ENCODE data around the gene PRR14. TPM values are rescaled to one million over a fixed set of nuclear protein-coding genes. Genes with fewer than 3 reads are reported as not detected.
A peak's percentile ranks its signal among the peaks of the same experiment; 100 is the strongest.
"Not testable (repeated sequence)": the region's sequence is repeated elsewhere in the genome, so short reads cannot be mapped to it uniquely, and the experiment has no call there.

The PRR14 gene
- total and polyA plus RNA-seq, 12 donors, result 9.6 to 204 (median 39.3) TPM

GRCh38 chr16:30628628-30629540 lies 21.9 kb upstream of the PRR14 start:
- 33 to 38% (median 37%) methylated on average over 18 of the region's 18 CpGs for WGBS, 4 donors
- peak overlapping the region in 1 of 5 donors; percentile 16 for H3K27ac ChIP-seq
- H3K4me1 ChIP-seq (replicated peaks in 1 of 2), result peaks cover 0 to 5% of the 10 kb centered on the region in 2 donors
- intact Hi-C loops (cut with DNase I), result loop anchor here in 1 of 2 donors (10.0 kb wide), 1 partner anchor 174 kb away; no protein-coding TSS in a partner anchor
- no peaks in the 10 kb centered on the region for H3K9me3 ChIP-seq (replicated peaks in 1 of 3)
- TF ChIP-seq CTCF (IDR thresholded peaks at IDR 0.05), result peak; percentile 85 to 92 (median 89)
- no peak for TF ChIP-seq POLR2A (IDR thresholded peaks at IDR 0.05)
- no peaks in the 10 kb centered on the region for H3K27me3 ChIP-seq
- H3K36me3 ChIP-seq (replicated peaks in 1 of 2), result no peaks in the 10 kb centered on the region
- DNase-seq, result peak; percentile 84 to 95 (median 85)
- H3K4me3 ChIP-seq, result peak overlapping the region in 1 of 4 donors; percentile 27

- H3K27me3 ChIP-seq; H3K27ac ChIP-seq; H3K9me3 ChIP-seq (replicated peaks in 1 of 3); intact Hi-C loops (cut with DNase I); H3K36me3 ChIP-seq (replicated peaks in 1 of 2); DNase-seq; H3K4me3 ChIP-seq: not testable (repeated sequence)
- WGBS, 4 donors, result 91 to 96% (median 94%) methylated on average over 7 of the region's 7 CpGs
- H3K4me1 ChIP-seq (replicated peaks in 1 of 2), result peaks cover 10 to 13% of the 10 kb centered on the region in 2 donors
Observed at GRCh38 chr16:30632454-30632853, 18.3 kb upstream of the PRR14 start.

GRCh38 chr16:30633526-30633925 lies 17.2 kb upstream of the PRR14 start:
- no peak for DNase-seq
- Histone ChIP-seq H3K27me3 (no peaks in the 10 kb centered on the region), H3K4me3 (peak overlapping the region in 2 of 4 donors; percentile 37 to 64), H3K4me1 (replicated peaks in 1 of 2) (peaks cover 10 to 13% of the 10 kb centered on the region in 2 donors), H3K9me3 (replicated peaks in 1 of 3) (no peaks in the 10 kb centered on the region), H3K36me3 (replicated peaks in 1 of 2) (no peaks in the 10 kb centered on the region), H3K27ac (peak overlapping the region in 4 of 5 donors; percentile 56 to 91 (median 88))
- intact Hi-C loops (cut with DNase I), result no loop called here
- TF ChIP-seq CTCF (IDR thresholded peaks at IDR 0.05), result no peak
- TF ChIP-seq POLR2A (IDR thresholded peaks at IDR 0.05), result no peak
- 74 to 90% (median 85%) methylated on average over 17 of the region's 17 CpGs for WGBS, 4 donors

- Histone ChIP-seq H3K9me3 (replicated peaks in 1 of 3) (no peaks in the 10 kb centered on the region), H3K27ac (no peak overlapping the region), H3K27me3 (no peaks in the 10 kb centered on the region), H3K4me1 (replicated peaks in 1 of 2) (peaks cover 10 to 13% of the 10 kb centered on the region in 2 donors), H3K4me3 (no peak overlapping the region), H3K36me3 (replicated peaks in 1 of 2) (no peaks in the 10 kb centered on the region)
- intact Hi-C loops (cut with DNase I), result no loop called here
- DNase-seq, result no peak
- TF ChIP-seq POLR2A (IDR thresholded peaks at IDR 0.05), result no peak
- no peak for TF ChIP-seq CTCF (IDR thresholded peaks at IDR 0.05)
- WGBS, 4 donors, result 91 to 95% (median 93%) methylated on average over 7 of the region's 7 CpGs
Observed at GRCh38 chr16:30636599-30636998, 14.2 kb upstream of the PRR14 start.

GRCh38 chr16:30637139-30637538 lies 13.6 kb upstream of the PRR14 start:
- H3K9me3 ChIP-seq (replicated peaks in 1 of 3); H3K36me3 ChIP-seq (replicated peaks in 1 of 2); intact Hi-C loops (cut with DNase I); DNase-seq; H3K27ac ChIP-seq; H3K27me3 ChIP-seq; H3K4me3 ChIP-seq: not testable (repeated sequence)
- 87 to 94% (median 92%) methylated on average over 10 of the region's 10 CpGs for WGBS, 4 donors
- peaks cover 10 to 13% of the 10 kb centered on the region in 2 donors for H3K4me1 ChIP-seq (replicated peaks in 1 of 2)

Data from adrenal gland (tissue), 12 donors.